ENCODE results near the gene ATR.
A peak's percentile ranks its signal among the peaks of the same experiment; 100 is the strongest.
"Not testable (repeated sequence)": the region's sequence is repeated elsewhere in the genome, so short reads cannot be mapped to it uniquely, and the experiment has no call there.

Gene ATR

GRCh38 chr3:142447852-142448823 is 130.4 kb downstream of the ATR start, which contains the start of gene XRN1:
TSS of gene XRN1 (minus strand) at chr3:142448037. CDS start at chr3:142447944, 93 bp downstream.
- peak; percentile 96 for DNase-seq (ENCODE audit: low read depth)

GRCh38 chr3:142447301-142447851 is 131.2 kb downstream of the ATR start:
- DNase-seq (ENCODE audit: low read depth) = peak; percentile 54

- DNase-seq (ENCODE audit: low read depth) = peak; percentile 68
Observed at GRCh38 chr3:142445816-142446254, 132.7 kb downstream of the ATR start.

GRCh38 chr3:142444343-142444742 is 134.2 kb downstream of the ATR start:
- no peak for DNase-seq (ENCODE audit: low read depth)

- DNase-seq (ENCODE audit: low read depth) = not testable (repeated sequence)
Observed at GRCh38 chr3:142443060-142443459, 135.5 kb downstream of the ATR start.

GRCh38 chr3:142439499-142440220 is 138.9 kb downstream of the ATR start:
- DNase-seq (ENCODE audit: low read depth) = not testable (repeated sequence)

- not testable (repeated sequence) for DNase-seq (ENCODE audit: low read depth)
Observed at GRCh38 chr3:142438096-142438495, 140.4 kb downstream of the ATR start.

- no peak for DNase-seq (ENCODE audit: low read depth)
Observed at GRCh38 chr3:142436951-142437585, 141.5 kb downstream of the ATR start.

- no peak for DNase-seq (ENCODE audit: low read depth)
Observed at GRCh38 chr3:142434503-142434902, 144.0 kb downstream of the ATR start.

GRCh38 chr3:142433110-142433509 is 145.4 kb downstream of the ATR start:
- no peak for DNase-seq (ENCODE audit: low read depth)

GRCh38 chr3:142429582-142429981 is 149.0 kb downstream of the ATR start:
- no peak for DNase-seq (ENCODE audit: low read depth)

- no peak for DNase-seq (ENCODE audit: low read depth)
Observed at GRCh38 chr3:142424754-142425153, 153.8 kb downstream of the ATR start.

- DNase-seq (ENCODE audit: low read depth) = no peak
Observed at GRCh38 chr3:142418926-142419592, 159.5 kb downstream of the ATR start.

- no peak for DNase-seq (ENCODE audit: low read depth)
Observed at GRCh38 chr3:142417302-142417701, 161.2 kb downstream of the ATR start.

GRCh38 chr3:142400537-142400936 is 178.0 kb downstream of the ATR start:
- DNase-seq (ENCODE audit: low read depth) = not testable (repeated sequence)
